NT2/D1 (cell line): Measurements from ENCODE around the gene AGAP1.

ENCODE experiments used
- DNase-seq: peaks from one replicate; pipeline ENCODE4 v3.0.0-alpha.2; 2011; ENCODE audit warnings: low read depth, low spot score
- H3K27me3 ChIP-seq: 2 replicates; pipeline ENCODE4 v1.6.0; 2011; ENCODE audit warnings: mild to moderate bottlenecking; ENCODE audit not compliant: insufficient read length, insufficient read depth
- H3K36me3 ChIP-seq: 2 replicates; pipeline ENCODE4 v1.6.1; 2011; ENCODE audit warnings: mild to moderate bottlenecking, low read length, mixed read lengths; ENCODE audit not compliant: insufficient read depth, insufficient read length
- H3K4me1 ChIP-seq: 2 replicates; pipeline ENCODE4 v1.5.1; 2011; ENCODE audit not compliant: insufficient read depth, insufficient read length
- H3K4me3 ChIP-seq: 2 replicates; pipeline ENCODE4 v1.5.1; 2011; ENCODE audit warnings: low read depth; ENCODE audit not compliant: insufficient read length
- H3K9ac ChIP-seq: 2 replicates; pipeline ENCODE4 v1.6.0; 2011; ENCODE audit warnings: low read depth; ENCODE audit not compliant: insufficient read length
- H3K9me3 ChIP-seq: 2 replicates; pipeline ENCODE4 v1.5.1; 2011; ENCODE audit warnings: mild to moderate bottlenecking, low read length; ENCODE audit not compliant: insufficient read depth
- SUZ12 ChIP-seq: IDR thresholded peaks from 2 replicates; pipeline ENCODE4 v1.6.1; 2011; ENCODE audit not compliant: insufficient read length, insufficient read depth; ENCODE audit errors: extremely low read depth
- YY1 ChIP-seq: IDR thresholded peaks from 2 replicates; pipeline ENCODE4 v1.6.1; 2011; ENCODE audit not compliant: insufficient read length, insufficient read depth
- ZNF274 ChIP-seq: IDR thresholded peaks from 2 replicates; pipeline ENCODE4 v1.6.1; 2011; ENCODE audit warnings: mild to moderate bottlenecking, low read depth, low read length

The AGAP1 gene

GRCh38 chr2:235511187-235511661 lies 17.4 kb downstream of the AGAP1 start:
- no peak for DNase-seq
- Histone ChIP-seq H3K4me1 (peaks cover 7% of the 10 kb centered on the region), H3K4me3 (no peak overlapping the region), H3K27me3 (no peaks in the 10 kb centered on the region), H3K36me3 (peaks cover 3% of the 10 kb centered on the region), H3K9me3 (peaks cover 5% of the 10 kb centered on the region; the same call in 1 of the 2 replicates), H3K9ac (no peak overlapping the region)
- no peak for TF ChIP-seq YY1
- TF ChIP-seq SUZ12, result no peak
- no peak for TF ChIP-seq ZNF274

- no peak overlapping the region for H3K9ac ChIP-seq
- TF ChIP-seq SUZ12 (no peak), ZNF274 (no peak), YY1 (no peak)
- DNase-seq, result no peak
These were observed 18.2 kb downstream of the AGAP1 start for GRCh38 chr2:235511751-235512698.

GRCh38 chr2:235512699-235513053 lies 18.8 kb downstream of the AGAP1 start:
- Histone ChIP-seq H3K4me1 (peaks cover 2% of the 10 kb centered on the region), H3K9me3 (peaks cover 5% of the 10 kb centered on the region; the same call in 1 of the 2 replicates)
- no peak for TF ChIP-seq ZNF274
- no peak for TF ChIP-seq YY1
- TF ChIP-seq SUZ12, result no peak

More at GRCh38 chr2:235511751-235512698, 18.2 kb downstream of the AGAP1 start:
- Histone ChIP-seq H3K36me3 (peaks cover 3% of the 10 kb centered on the region), H3K4me1 (peaks cover 2% of the 10 kb centered on the region), H3K27me3 (no peaks in the 10 kb centered on the region), H3K9me3 (peaks cover 5% of the 10 kb centered on the region; the same call in 1 of the 2 replicates), H3K4me3 (no peak overlapping the region)

GRCh38 chr2:235513984-235514626 lies 20.3 kb downstream of the AGAP1 start:
- TF ChIP-seq YY1 (no peak), ZNF274 (no peak), SUZ12 (no peak)
- Histone ChIP-seq H3K27me3 (no peaks in the 10 kb centered on the region), H3K36me3 (no peaks in the 10 kb centered on the region), H3K4me1 (peaks cover 2% of the 10 kb centered on the region), H3K4me3 (no peak overlapping the region), H3K9me3 (peaks cover 5% of the 10 kb centered on the region; the same call in 1 of the 2 replicates), H3K9ac (no peak overlapping the region)
- DNase-seq, result no peak

More at GRCh38 chr2:235512699-235513053, 18.8 kb downstream of the AGAP1 start:
- no peaks in the 10 kb centered on the region for H3K36me3 ChIP-seq
- no peaks in the 10 kb centered on the region for H3K27me3 ChIP-seq
- no peak for DNase-seq
- H3K9ac ChIP-seq, result no peak overlapping the region
- H3K4me3 ChIP-seq, result no peak overlapping the region

GRCh38 chr2:235514627-235515363 lies 21.0 kb downstream of the AGAP1 start:
- H3K9ac ChIP-seq, result no peak overlapping the region
- no peak for DNase-seq

GRCh38 chr2:235515364-235515742 lies 21.5 kb downstream of the AGAP1 start:
- H3K4me1 ChIP-seq, result peaks cover 2% of the 10 kb centered on the region
- no peaks in the 10 kb centered on the region for H3K36me3 ChIP-seq
- H3K9ac ChIP-seq, result no peak overlapping the region
- DNase-seq, result no peak
- no peak overlapping the region for H3K4me3 ChIP-seq
- no peak for TF ChIP-seq SUZ12
- TF ChIP-seq YY1, result no peak
- TF ChIP-seq ZNF274, result no peak
- no peaks in the 10 kb centered on the region for H3K27me3 ChIP-seq
- peaks cover 5% of the 10 kb centered on the region; the same call in 1 of the 2 replicates for H3K9me3 ChIP-seq

More at GRCh38 chr2:235514627-235515363, 21.0 kb downstream of the AGAP1 start:
- H3K9me3 ChIP-seq, result peaks cover 5% of the 10 kb centered on the region; the same call in 1 of the 2 replicates
- TF ChIP-seq ZNF274, result no peak
- peaks cover 2% of the 10 kb centered on the region for H3K4me1 ChIP-seq
- no peaks in the 10 kb centered on the region for H3K36me3 ChIP-seq
- no peak overlapping the region for H3K4me3 ChIP-seq
- H3K27me3 ChIP-seq, result no peaks in the 10 kb centered on the region

- TF ChIP-seq ZNF274, result no peak
- no peak for TF ChIP-seq SUZ12
- TF ChIP-seq YY1, result no peak
- Histone ChIP-seq H3K9me3 (peaks cover 5% of the 10 kb centered on the region; the same call in 1 of the 2 replicates), H3K9ac (no peak overlapping the region), H3K4me3 (no peak overlapping the region), H3K4me1 (peaks cover 2% of the 10 kb centered on the region), H3K27me3 (no peaks in the 10 kb centered on the region), H3K36me3 (no peaks in the 10 kb centered on the region)
- no peak for DNase-seq
These were observed 22.0 kb downstream of the AGAP1 start for GRCh38 chr2:235515821-235516220.
